ENCODE data around the gene ABCC5. TPM values are rescaled to one million over a fixed set of nuclear protein-coding genes. Genes with fewer than 3 reads are reported as not detected.

The ABCC5 gene
- total RNA-seq, 1 donor from 2014 or later, result 109 TPM

DNA sequence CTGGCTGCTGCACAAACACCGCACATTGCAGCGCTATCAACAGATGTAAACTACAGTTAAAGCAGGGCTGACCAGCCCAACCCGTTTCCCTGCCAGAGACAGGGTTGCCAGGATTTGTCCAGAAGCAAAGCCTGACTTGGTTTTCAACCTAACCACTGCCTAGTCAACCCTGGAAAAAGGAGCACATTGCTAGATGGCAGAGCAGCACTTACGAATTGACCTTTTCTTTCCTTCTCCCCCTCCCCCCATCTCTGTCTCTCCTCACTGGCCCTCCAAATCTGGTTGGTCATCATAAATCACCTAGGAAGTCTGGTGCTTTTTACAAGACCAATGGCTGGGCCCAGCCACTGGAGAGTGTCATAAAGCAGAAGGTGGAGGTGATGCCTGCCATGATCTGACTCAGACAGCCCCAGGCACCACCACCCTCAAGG, 51.3 kb downstream of the ABCC5 start:
- Mint-ChIP-seq H3K27ac (peak overlapping the region; percentile 98), H3K9me3 (ENCODE audit: low read depth) (no peaks in the 10 kb centered on the region), H3K4me3 (ENCODE audit: low read depth) (peak overlapping the region; percentile 30), H3K27me3 (no peaks in the 10 kb centered on the region), H3K4me1 (ENCODE audit: low read depth) (peaks cover 41% of the 10 kb centered on the region), H3K36me3 (ENCODE audit: insufficient read depth) (peaks cover 35% of the 10 kb centered on the region)
- TF ChIP-seq, protein P1, sequence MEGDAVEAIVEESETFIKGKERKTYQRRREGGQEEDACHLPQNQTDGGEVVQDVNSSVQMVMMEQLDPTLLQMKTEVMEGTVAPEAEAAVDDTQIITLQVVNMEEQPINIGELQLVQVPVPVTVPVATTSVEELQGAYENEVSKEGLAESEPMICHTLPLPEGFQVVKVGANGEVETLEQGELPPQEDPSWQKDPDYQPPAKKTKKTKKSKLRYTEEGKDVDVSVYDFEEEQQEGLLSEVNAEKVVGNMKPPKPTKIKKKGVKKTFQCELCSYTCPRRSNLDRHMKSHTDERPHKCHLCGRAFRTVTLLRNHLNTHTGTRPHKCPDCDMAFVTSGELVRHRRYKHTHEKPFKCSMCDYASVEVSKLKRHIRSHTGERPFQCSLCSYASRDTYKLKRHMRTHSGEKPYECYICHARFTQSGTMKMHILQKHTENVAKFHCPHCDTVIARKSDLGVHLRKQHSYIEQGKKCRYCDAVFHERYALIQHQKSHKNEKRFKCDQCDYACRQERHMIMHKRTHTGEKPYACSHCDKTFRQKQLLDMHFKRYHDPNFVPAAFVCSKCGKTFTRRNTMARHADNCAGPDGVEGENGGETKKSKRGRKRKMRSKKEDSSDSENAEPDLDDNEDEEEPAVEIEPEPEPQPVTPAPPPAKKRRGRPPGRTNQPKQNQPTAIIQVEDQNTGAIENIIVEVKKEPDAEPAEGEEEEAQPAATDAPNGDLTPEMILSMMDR (IDR thresholded peaks at IDR 0.05; ENCODE audit: unreplicated experiment), result no peak
- DNase-seq (ENCODE audit: low spot score, unreplicated experiment), result no peak

DNA sequence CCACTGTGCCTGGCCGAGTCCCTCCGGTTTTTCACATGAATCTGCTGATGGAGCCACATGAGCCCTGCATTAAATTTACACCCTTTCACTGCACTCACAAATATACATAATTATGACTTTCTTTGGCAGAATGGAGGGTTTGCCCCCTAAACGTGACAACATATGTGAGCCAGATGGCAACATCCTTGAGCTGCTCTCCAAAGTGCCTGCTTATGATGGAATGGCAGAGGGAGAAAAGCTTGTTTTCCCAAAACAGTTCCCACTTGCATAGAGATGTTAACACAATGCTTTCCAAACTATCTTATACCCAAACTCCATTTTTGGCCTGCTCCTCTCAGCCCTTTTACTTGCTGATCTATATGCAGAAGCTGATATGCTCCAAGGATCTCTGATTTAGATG, 54.9 kb downstream of the ABCC5 start:
- H3K9me3 Mint-ChIP-seq (ENCODE audit: low read depth), result no peaks in the 10 kb centered on the region
- no peak overlapping the region for H3K27ac Mint-ChIP-seq
- no peak for DNase-seq (ENCODE audit: low spot score, unreplicated experiment)
- no peaks in the 10 kb centered on the region for H3K27me3 Mint-ChIP-seq
- H3K4me1 Mint-ChIP-seq (ENCODE audit: low read depth), result peaks cover 21% of the 10 kb centered on the region
- no peak overlapping the region for H3K4me3 Mint-ChIP-seq (ENCODE audit: low read depth)
- TF ChIP-seq, protein P1 (IDR thresholded peaks at IDR 0.05; ENCODE audit: unreplicated experiment), result no peak
- peaks cover 31% of the 10 kb centered on the region for H3K36me3 Mint-ChIP-seq (ENCODE audit: insufficient read depth)

DNA sequence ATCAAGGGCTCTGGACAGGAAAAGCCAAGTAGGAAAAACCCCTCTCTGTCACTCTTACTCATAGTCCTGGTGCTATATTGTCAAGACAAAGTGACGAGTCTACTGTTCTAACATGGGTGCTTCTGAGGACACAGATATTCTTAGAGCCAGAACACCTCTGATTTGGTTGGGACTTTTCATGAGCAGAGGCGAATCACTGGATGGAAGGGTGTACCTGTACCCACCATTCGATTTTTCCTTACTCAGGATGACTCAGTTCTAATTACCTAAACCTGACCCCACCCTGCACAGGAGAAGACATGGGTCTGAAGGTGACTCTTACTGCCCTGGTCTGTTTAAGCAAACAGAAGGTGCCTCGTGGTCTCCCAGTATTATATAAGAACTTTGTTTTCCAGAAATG, 58.5 kb downstream of the ABCC5 start:
- no peak overlapping the region for H3K4me3 Mint-ChIP-seq (ENCODE audit: low read depth)
- H3K27ac Mint-ChIP-seq, result peak overlapping the region; percentile 85
- peaks cover 31% of the 10 kb centered on the region for H3K36me3 Mint-ChIP-seq (ENCODE audit: insufficient read depth)
- H3K4me1 Mint-ChIP-seq (ENCODE audit: low read depth), result no peaks in the 10 kb centered on the region
- no peaks in the 10 kb centered on the region for H3K27me3 Mint-ChIP-seq
- TF ChIP-seq, protein P1 (IDR thresholded peaks at IDR 0.05; ENCODE audit: unreplicated experiment), result no peak
- no peak for DNase-seq (ENCODE audit: low spot score, unreplicated experiment)
- no peaks in the 10 kb centered on the region for H3K9me3 Mint-ChIP-seq (ENCODE audit: low read depth)

DNA sequence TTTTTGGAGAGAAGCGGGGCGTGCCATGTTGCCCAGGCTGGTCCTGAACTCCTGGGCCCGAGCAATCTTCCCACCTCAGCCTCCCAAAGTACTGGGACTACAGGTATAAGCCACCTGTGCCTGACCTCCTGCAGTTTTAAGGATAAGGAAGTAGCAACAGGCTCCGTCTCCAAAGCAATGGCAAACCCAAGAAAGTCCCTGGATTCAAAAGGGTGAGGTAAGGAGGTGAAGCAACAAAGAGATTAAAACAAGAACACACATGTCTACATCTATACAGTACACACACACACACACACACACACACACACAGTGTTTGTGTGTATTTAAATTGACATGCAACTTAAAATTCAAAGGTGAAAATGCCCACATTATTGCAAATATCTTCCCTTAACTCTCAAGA, 58.9 kb downstream of the ABCC5 start:
- DNase-seq (ENCODE audit: low spot score, unreplicated experiment), result no peak
- peaks cover 28% of the 10 kb centered on the region for H3K36me3 Mint-ChIP-seq (ENCODE audit: insufficient read depth)
- no peaks in the 10 kb centered on the region for H3K4me1 Mint-ChIP-seq (ENCODE audit: low read depth)
- TF ChIP-seq, protein P1 (IDR thresholded peaks at IDR 0.05; ENCODE audit: unreplicated experiment), result no peak
- no peaks in the 10 kb centered on the region for H3K9me3 Mint-ChIP-seq (ENCODE audit: low read depth)
- no peak overlapping the region for H3K4me3 Mint-ChIP-seq (ENCODE audit: low read depth)
- H3K27ac Mint-ChIP-seq, result peak overlapping the region; percentile 85
- no peaks in the 10 kb centered on the region for H3K27me3 Mint-ChIP-seq

DNA sequence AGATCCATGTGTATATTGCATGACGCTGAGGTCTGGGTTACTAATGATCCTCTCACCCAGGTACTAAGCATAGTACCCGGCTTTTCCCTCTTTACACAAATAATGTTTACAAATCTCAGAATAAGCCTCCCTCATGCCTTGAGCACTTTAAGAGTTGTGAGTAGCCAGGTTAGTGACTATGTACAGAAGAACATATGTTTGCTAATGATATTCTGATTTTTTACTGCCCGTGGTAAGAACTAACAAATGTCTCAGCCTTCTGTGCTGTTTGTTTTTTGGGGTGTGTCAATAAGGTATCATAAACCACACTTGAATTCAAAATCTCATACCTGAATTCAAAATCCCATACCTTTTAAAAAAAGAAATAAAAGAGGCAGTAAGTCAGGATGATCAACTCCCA, 59.5 kb downstream of the ABCC5 start:
- Mint-ChIP-seq H3K4me3 (ENCODE audit: low read depth) (no peak overlapping the region), H3K27me3 (no peaks in the 10 kb centered on the region), H3K27ac (peak overlapping the region; percentile 85), H3K36me3 (ENCODE audit: insufficient read depth) (peaks cover 24% of the 10 kb centered on the region), H3K4me1 (ENCODE audit: low read depth) (no peaks in the 10 kb centered on the region), H3K9me3 (ENCODE audit: low read depth) (no peaks in the 10 kb centered on the region)
- TF ChIP-seq, protein P1 (IDR thresholded peaks at IDR 0.05; ENCODE audit: unreplicated experiment), result no peak
- no peak for DNase-seq (ENCODE audit: low spot score, unreplicated experiment)
